ENCODE data around the gene BBIP1. TPM values are rescaled to one million over a fixed set of nuclear protein-coding genes. Genes with fewer than 3 reads are reported as not detected.
"Not testable (repeated sequence)": the region's sequence is repeated elsewhere in the genome, so short reads cannot be mapped to it uniquely, and the experiment has no call there.

The BBIP1 gene
- total and polyA plus RNA-seq, 5 donors = 24.5 to 30.0 (median 26.9) TPM

DNA sequence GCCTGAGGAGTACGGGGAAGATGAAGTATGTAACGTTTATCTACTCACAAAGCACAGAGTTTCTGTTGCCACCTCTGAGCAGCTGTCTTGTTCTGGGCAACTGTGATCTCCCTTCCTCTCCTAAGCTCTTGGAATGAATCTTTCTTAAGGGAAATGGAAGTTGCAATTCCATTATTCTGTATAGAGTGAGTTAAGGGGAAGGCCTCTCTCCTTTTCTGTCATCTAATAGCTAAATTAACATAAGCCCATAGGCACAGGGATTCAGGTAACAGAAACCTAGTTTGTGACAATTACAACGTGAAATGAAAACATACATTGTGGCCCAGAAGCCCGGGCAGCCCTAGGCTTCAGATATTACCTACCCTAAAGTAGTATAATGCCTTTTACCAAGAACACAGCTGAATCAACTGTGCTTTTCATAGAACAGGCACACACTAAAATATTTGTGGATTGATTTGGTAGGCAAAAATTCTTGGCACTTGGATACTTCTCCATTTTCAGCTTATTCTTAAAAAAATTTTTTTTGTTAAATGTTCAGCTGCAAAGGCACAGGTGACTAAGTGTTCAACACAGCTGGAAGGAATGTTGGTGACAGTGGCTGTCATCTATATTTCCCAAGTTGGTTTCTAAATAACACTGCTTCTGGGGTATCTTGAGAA, 51.0 kb downstream of the BBIP1 start:
- ATAC-seq (no peak), DNase-seq (no peak)
- H3K9me3 ChIP-seq (ENCODE audit: control insufficient read depth, low read length) = no peaks in the 10 kb centered on the region
- peaks cover 9% of the 10 kb centered on the region for H3K4me1 ChIP-seq (ENCODE audit: control insufficient read depth, insufficient read depth, low read length)
- intact Hi-C loops (cut with DNase I) = no loop called here
- 71% methylated on average over 4 of the region's 4 CpGs for WGBS
- no peak overlapping the region for H3K4me3 ChIP-seq (ENCODE audit: low read length)
- no peaks in the 10 kb centered on the region for H3K27me3 ChIP-seq (ENCODE audit: control insufficient read depth, insufficient read depth)
- peak overlapping the region; percentile 8 for H3K27ac ChIP-seq (ENCODE audit: low read length)

DNA sequence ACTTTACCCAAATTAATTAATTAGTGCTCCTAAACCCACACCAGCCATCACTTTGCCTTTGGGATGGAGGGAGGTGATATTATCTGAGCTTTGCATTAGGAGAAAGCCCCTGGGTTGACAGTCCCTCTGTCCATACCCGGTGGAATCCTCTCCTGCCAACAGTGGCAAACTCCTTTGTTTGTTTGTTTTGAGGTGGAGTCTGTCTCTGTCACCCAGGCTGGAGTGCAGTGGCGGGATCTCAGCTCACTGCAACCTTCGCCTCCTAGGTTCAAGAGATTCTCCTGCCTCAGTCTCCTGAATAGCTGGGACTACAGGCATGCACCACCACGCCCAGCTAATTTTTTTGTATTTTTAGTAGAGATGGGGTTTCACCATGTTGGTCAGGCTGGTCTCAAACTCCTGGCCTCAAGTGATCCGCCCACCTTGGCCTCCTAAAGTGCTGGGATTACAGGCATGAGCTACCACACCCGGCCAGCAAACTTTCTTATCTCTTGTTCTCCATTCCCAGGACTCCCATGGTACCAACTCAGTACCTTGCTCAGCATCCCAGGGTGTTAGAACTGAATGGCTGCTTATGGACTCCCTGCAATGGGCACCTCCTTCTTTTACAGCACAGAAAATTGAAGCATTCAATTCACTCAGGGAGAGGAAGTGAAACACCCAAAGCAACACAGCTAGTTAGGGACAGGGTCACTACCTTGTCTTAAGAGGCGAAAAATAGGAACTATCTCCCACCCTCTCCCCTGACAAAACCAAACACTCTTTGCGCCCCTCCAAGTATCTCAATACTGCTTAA, 51.8 kb downstream of the BBIP1 start:
- H3K9me3 ChIP-seq (ENCODE audit: control insufficient read depth, low read length); H3K4me1 ChIP-seq (ENCODE audit: control insufficient read depth, insufficient read depth, low read length); intact Hi-C loops (cut with DNase I); H3K27me3 ChIP-seq (ENCODE audit: control insufficient read depth, insufficient read depth); DNase-seq; H3K4me3 ChIP-seq (ENCODE audit: low read length); ATAC-seq: not testable (repeated sequence)
- H3K27ac ChIP-seq (ENCODE audit: low read length) = peak overlapping the region; percentile 8
- 85% methylated on average over 8 of the region's 8 CpGs for WGBS

DNA sequence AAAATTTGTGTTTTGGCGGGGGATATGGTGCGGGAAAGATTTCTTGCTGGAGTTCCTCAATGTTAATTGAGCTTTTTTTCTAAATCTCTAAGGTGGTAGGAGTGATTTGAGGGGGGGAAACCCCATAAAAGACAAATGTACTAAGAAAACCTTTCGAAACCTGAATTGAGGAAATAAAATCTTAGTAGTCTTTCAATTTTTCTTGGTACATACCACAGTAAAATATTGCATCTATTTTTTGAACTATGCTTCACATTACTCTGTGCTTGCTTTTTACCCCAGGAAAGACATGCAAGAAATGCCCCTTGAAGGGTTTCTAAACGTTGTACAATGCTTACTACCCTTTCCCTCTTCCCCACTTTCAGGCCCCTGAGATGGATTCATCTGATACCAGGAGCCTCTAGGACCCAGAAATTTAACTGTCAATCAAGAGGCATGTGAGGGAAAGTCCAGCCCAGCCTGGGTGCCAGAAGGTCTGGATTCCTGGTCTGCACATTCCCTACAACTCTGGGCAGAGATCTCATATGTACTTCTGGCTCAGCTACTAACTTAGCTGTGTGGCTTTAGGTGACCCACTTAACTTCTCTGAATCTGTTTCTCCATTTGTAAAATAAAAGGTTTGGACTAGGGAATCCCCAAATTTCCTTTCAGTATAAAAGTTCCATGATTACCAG, 53.0 kb downstream of the BBIP1 start:
- Histone ChIP-seq H3K9me3 (ENCODE audit: control insufficient read depth, low read length) (no peaks in the 10 kb centered on the region), H3K27me3 (ENCODE audit: control insufficient read depth, insufficient read depth) (no peaks in the 10 kb centered on the region), H3K4me1 (ENCODE audit: control insufficient read depth, insufficient read depth, low read length) (peaks cover 8% of the 10 kb centered on the region), H3K27ac (ENCODE audit: low read length) (peak overlapping the region; percentile 72), H3K4me3 (ENCODE audit: low read length) (no peak overlapping the region)
- 68% methylated on average over 4 of the region's 4 CpGs for WGBS
- ATAC-seq (no peak), DNase-seq (no peak)
- intact Hi-C loops (cut with DNase I) = no loop called here

DNA sequence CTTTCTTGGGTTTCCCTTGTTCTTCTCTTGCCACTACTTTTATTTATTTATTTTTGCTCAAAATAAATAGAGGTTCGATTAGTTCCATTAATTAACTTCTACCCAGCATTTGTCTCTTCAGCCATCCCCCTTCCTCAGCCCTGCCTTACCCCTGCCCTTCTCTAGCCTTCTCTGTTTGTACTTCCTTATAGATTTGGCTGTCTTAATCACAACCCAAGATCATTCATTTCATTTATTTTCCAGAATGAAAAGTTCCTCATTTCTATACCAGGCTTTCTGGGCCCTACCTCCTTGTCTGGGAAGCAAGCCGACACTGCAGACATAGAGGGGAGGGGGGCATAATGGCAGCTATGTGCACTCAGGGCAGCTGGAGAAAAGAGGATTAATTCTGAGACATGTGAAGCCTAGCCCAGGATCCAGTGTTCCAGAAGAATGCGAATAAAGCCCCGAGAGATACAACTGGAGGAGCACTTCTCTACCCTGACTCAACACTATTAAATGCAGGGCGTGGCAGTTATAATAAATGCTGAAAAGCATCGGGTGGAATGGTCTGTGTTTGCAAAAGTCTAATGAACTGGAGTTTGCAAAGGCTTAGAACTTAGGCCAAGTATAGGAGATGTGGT, 53.7 kb downstream of the BBIP1 start:
- Histone ChIP-seq H3K27me3 (ENCODE audit: control insufficient read depth, insufficient read depth) (no peaks in the 10 kb centered on the region), H3K9me3 (ENCODE audit: control insufficient read depth, low read length) (no peaks in the 10 kb centered on the region), H3K27ac (ENCODE audit: low read length) (peak overlapping the region; percentile 82), H3K4me1 (ENCODE audit: control insufficient read depth, insufficient read depth, low read length) (peaks cover 8% of the 10 kb centered on the region), H3K4me3 (ENCODE audit: low read length) (no peak overlapping the region)
- intact Hi-C loops (cut with DNase I) = no loop called here
- ATAC-seq = peak; percentile 53 to 61
- 50% methylated on average over 6 of the region's 6 CpGs for WGBS
- no peak for DNase-seq

DNA sequence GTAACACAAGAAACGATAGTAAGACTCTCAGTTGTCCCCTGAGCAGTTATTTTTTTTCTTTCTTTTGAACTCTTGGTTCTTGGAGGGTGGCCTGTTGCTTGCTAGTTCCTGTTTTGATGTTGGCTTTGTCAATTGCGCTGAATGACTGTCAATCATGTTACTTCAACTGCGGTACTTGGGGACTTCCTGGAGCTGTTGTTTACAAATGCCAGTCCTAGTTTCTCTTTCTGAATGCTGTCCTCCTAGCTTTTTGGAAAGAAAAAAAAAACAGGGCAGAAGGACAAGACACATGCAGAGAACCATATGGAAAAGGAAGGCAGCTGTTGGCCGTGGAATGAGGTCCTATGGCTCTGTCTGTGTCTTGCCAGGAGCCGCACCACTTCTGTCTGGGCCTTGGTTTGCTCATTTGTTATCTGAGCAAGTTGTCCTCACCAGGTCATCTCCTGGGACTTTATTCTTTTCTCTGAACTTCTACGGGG, 54.3 kb downstream of the BBIP1 start:
- DNase-seq = no peak
- ATAC-seq = no peak
- Histone ChIP-seq H3K4me3 (ENCODE audit: low read length) (no peak overlapping the region), H3K9me3 (ENCODE audit: control insufficient read depth, low read length) (no peaks in the 10 kb centered on the region), H3K4me1 (ENCODE audit: control insufficient read depth, insufficient read depth, low read length) (peaks cover 11% of the 10 kb centered on the region), H3K27me3 (ENCODE audit: control insufficient read depth, insufficient read depth) (no peaks in the 10 kb centered on the region), H3K27ac (ENCODE audit: low read length) (peak overlapping the region; percentile 82)
- 40% methylated on average over 6 of the region's 6 CpGs for WGBS
- intact Hi-C loops (cut with DNase I) = no loop called here

DNA sequence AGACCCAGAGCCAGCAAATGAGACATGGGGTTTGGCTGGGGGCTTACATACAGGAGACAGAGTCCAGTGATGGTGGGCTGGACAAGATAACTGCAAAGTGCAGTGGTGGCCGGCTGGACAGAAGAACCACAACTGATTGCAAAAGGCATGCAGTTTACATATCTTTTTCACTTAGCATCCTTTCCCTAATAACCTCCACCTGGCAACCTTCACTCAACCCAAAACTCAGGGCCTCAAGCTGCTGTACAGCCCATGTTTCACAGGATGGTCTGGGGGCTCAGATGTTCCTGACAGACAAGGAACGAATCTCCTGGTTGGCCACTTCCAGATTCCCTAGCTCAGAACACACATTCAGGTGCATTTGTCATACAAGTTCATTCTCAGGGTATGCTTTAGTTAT, 55.0 kb downstream of the BBIP1 start:
- H3K4me3 ChIP-seq (ENCODE audit: low read length) = no peak overlapping the region
- ATAC-seq (no peak), DNase-seq (no peak)
- no peak overlapping the region for H3K27ac ChIP-seq (ENCODE audit: low read length)
- intact Hi-C loops (cut with DNase I) = no loop called here
- peaks cover 15% of the 10 kb centered on the region for H3K4me1 ChIP-seq (ENCODE audit: control insufficient read depth, insufficient read depth, low read length)
- 97% methylated on average over 2 of the region's 2 CpGs for WGBS
- H3K9me3 ChIP-seq (ENCODE audit: control insufficient read depth, low read length) = no peaks in the 10 kb centered on the region
- no peaks in the 10 kb centered on the region for H3K27me3 ChIP-seq (ENCODE audit: control insufficient read depth, insufficient read depth)

DNA sequence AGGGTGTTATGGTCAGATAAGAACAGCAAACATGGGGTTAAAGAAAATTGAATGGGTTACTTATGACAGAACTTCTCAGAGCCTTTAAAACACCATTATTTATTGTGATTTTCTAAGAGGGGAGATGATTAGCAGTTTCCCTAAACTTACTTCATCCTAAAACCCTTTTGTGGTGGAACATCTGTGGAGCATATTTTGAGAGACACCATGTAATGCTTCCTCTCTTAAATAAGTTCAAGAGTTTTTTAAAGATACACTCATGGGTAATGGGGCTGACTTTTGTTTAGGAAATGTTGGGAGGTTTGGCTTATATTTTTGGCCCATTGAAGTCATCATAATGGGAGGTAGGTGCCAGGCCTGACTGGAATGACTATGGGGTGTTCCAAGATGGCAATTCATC, 55.6 kb downstream of the BBIP1 start:
- H3K27me3 ChIP-seq (ENCODE audit: control insufficient read depth, insufficient read depth) = no peaks in the 10 kb centered on the region
- DNase-seq (no peak), ATAC-seq (no peak)
- no peak overlapping the region for H3K27ac ChIP-seq (ENCODE audit: low read length)
- intact Hi-C loops (cut with DNase I) = no loop called here
- H3K4me3 ChIP-seq (ENCODE audit: low read length) = no peak overlapping the region
- no peaks in the 10 kb centered on the region for H3K9me3 ChIP-seq (ENCODE audit: control insufficient read depth, low read length)
- peaks cover 15% of the 10 kb centered on the region for H3K4me1 ChIP-seq (ENCODE audit: control insufficient read depth, insufficient read depth, low read length)

DNA sequence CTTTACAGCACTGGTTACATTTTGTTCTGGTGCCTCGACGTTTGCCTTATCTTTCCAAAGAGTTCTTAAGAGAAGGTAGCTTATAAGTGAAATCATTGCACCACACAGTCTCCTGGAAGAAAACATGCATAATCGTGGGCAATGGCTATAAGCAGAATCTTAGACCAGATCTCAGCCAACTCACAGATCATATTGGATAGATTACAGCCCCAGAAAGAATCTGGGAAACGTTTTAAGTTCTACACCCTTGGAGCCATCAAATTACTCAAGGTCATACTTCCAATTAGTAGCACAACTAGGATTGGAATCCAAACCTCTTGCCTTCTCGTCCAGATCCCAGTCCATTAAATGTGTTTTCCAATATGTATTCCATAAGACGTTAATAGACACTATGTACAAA, 56.0 kb downstream of the BBIP1 start:
- Histone ChIP-seq H3K27me3 (ENCODE audit: control insufficient read depth, insufficient read depth) (no peaks in the 10 kb centered on the region), H3K9me3 (ENCODE audit: control insufficient read depth, low read length) (no peaks in the 10 kb centered on the region), H3K4me3 (ENCODE audit: low read length) (no peak overlapping the region), H3K4me1 (ENCODE audit: control insufficient read depth, insufficient read depth, low read length) (peaks cover 18% of the 10 kb centered on the region), H3K27ac (ENCODE audit: low read length) (no peak overlapping the region)
- ATAC-seq (no peak), DNase-seq (no peak)
- intact Hi-C loops (cut with DNase I) = no loop called here
- WGBS = 90% methylated on average over 6 of the region's 6 CpGs

DNA sequence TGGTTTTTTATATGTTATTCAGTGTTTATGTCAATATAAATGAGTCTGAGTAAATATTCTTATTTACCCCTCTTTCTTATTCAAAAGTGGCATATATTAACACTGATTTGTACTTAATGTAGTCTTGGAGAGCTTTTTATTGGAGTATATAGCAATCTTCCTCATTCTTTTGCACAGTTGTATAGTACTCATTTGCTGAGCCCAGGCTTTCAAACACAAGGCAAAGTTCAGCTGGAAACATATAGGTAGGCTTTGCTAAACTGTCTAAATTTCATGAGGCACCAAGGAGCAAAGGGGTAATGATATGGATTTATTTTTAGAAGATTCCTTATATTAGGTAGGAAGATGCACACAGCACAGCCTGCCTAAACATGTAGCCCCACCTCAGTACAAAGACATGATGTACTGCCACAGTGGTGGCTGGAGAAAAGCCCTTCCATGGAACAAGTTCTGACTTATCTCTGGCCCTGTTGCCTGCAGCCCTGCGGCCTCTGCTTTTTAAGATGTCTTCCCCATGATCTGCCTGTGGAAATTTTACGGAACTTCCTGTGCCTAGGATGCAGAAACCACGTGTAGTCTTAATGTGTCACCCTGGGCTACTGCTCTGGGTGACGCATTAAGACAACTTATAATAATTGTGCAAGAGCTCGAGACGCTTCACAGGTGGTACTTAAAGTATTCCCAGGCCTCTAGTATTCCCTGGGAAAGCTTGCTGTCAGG, 56.9 kb downstream of the BBIP1 start:
- Histone ChIP-seq H3K27ac (ENCODE audit: low read length) (no peak overlapping the region), H3K4me1 (ENCODE audit: control insufficient read depth, insufficient read depth, low read length) (peaks cover 26% of the 10 kb centered on the region), H3K4me3 (ENCODE audit: low read length) (no peak overlapping the region), H3K27me3 (ENCODE audit: control insufficient read depth, insufficient read depth) (no peaks in the 10 kb centered on the region), H3K9me3 (ENCODE audit: control insufficient read depth, low read length) (no peaks in the 10 kb centered on the region)
- WGBS = 84% methylated on average over 6 of the region's 6 CpGs
- intact Hi-C loops (cut with DNase I) = no loop called here
- ATAC-seq = no peak
- no peak for DNase-seq

DNA sequence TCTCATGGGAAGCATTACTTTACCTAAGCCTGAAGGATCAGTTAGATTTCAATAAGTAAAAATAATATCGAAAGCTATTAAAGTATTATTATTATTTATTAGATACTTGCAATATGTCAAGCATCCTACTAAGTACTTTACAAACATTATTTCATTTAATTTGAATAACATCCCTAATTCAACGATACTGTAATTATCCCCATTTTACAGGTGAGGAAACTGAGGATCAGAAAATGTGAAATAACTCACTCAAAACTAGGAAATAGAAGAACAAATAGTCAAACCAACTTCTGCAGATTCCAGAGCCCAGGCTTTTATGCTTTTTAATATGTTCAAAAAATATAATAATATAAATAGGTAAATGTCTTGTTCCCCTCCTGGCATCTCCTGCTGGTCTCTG, 57.5 kb downstream of the BBIP1 start:
- Histone ChIP-seq H3K4me3 (ENCODE audit: low read length) (no peak overlapping the region), H3K9me3 (ENCODE audit: control insufficient read depth, low read length) (no peaks in the 10 kb centered on the region), H3K4me1 (ENCODE audit: control insufficient read depth, insufficient read depth, low read length) (peaks cover 26% of the 10 kb centered on the region), H3K27ac (ENCODE audit: low read length) (no peak overlapping the region), H3K27me3 (ENCODE audit: control insufficient read depth, insufficient read depth) (no peaks in the 10 kb centered on the region)
- 98% methylated on average over 2 of the region's 2 CpGs for WGBS
- no peak for DNase-seq
- intact Hi-C loops (cut with DNase I) = no loop called here
- ATAC-seq = no peak

Measured in right cardiac atrium (tissue), 5 donors.